ENCODE measurements around the gene IER3. TPM values are rescaled to one million over a fixed set of nuclear protein-coding genes. Genes with fewer than 3 reads are reported as not detected.

IER3 gene
- total and polyA plus RNA-seq, 9 of the 15 experiments (the other 6 are each of a cell fraction or from before 2014, with no cell fraction given), result 1.5 to 30.0 (median 11.5) TPM

DNA sequence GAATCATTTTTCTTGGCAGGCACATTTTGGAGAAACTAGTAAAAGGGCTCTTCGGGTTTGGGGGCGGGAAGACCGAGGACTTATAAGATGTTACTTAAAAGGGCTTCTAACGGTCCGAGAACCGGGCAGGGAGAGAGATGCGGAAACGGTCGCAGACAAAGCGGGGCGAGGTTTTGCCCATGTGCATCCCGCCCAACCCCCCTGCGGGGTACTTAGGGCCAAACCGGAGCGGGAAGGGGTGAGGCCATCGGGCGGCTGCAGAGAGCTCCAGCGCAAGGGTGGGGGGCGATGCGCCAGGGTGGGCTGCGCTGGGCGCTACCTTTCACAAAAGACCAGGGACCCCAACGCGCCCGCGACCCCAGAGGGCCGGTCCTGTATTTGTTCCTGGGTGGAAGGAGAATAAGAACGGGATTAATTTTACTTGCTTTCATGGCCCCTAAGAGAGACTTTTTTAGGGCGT is 23.6 kb downstream of the IER3 start (continued):
- TF ChIP-seq, protein P1, sequence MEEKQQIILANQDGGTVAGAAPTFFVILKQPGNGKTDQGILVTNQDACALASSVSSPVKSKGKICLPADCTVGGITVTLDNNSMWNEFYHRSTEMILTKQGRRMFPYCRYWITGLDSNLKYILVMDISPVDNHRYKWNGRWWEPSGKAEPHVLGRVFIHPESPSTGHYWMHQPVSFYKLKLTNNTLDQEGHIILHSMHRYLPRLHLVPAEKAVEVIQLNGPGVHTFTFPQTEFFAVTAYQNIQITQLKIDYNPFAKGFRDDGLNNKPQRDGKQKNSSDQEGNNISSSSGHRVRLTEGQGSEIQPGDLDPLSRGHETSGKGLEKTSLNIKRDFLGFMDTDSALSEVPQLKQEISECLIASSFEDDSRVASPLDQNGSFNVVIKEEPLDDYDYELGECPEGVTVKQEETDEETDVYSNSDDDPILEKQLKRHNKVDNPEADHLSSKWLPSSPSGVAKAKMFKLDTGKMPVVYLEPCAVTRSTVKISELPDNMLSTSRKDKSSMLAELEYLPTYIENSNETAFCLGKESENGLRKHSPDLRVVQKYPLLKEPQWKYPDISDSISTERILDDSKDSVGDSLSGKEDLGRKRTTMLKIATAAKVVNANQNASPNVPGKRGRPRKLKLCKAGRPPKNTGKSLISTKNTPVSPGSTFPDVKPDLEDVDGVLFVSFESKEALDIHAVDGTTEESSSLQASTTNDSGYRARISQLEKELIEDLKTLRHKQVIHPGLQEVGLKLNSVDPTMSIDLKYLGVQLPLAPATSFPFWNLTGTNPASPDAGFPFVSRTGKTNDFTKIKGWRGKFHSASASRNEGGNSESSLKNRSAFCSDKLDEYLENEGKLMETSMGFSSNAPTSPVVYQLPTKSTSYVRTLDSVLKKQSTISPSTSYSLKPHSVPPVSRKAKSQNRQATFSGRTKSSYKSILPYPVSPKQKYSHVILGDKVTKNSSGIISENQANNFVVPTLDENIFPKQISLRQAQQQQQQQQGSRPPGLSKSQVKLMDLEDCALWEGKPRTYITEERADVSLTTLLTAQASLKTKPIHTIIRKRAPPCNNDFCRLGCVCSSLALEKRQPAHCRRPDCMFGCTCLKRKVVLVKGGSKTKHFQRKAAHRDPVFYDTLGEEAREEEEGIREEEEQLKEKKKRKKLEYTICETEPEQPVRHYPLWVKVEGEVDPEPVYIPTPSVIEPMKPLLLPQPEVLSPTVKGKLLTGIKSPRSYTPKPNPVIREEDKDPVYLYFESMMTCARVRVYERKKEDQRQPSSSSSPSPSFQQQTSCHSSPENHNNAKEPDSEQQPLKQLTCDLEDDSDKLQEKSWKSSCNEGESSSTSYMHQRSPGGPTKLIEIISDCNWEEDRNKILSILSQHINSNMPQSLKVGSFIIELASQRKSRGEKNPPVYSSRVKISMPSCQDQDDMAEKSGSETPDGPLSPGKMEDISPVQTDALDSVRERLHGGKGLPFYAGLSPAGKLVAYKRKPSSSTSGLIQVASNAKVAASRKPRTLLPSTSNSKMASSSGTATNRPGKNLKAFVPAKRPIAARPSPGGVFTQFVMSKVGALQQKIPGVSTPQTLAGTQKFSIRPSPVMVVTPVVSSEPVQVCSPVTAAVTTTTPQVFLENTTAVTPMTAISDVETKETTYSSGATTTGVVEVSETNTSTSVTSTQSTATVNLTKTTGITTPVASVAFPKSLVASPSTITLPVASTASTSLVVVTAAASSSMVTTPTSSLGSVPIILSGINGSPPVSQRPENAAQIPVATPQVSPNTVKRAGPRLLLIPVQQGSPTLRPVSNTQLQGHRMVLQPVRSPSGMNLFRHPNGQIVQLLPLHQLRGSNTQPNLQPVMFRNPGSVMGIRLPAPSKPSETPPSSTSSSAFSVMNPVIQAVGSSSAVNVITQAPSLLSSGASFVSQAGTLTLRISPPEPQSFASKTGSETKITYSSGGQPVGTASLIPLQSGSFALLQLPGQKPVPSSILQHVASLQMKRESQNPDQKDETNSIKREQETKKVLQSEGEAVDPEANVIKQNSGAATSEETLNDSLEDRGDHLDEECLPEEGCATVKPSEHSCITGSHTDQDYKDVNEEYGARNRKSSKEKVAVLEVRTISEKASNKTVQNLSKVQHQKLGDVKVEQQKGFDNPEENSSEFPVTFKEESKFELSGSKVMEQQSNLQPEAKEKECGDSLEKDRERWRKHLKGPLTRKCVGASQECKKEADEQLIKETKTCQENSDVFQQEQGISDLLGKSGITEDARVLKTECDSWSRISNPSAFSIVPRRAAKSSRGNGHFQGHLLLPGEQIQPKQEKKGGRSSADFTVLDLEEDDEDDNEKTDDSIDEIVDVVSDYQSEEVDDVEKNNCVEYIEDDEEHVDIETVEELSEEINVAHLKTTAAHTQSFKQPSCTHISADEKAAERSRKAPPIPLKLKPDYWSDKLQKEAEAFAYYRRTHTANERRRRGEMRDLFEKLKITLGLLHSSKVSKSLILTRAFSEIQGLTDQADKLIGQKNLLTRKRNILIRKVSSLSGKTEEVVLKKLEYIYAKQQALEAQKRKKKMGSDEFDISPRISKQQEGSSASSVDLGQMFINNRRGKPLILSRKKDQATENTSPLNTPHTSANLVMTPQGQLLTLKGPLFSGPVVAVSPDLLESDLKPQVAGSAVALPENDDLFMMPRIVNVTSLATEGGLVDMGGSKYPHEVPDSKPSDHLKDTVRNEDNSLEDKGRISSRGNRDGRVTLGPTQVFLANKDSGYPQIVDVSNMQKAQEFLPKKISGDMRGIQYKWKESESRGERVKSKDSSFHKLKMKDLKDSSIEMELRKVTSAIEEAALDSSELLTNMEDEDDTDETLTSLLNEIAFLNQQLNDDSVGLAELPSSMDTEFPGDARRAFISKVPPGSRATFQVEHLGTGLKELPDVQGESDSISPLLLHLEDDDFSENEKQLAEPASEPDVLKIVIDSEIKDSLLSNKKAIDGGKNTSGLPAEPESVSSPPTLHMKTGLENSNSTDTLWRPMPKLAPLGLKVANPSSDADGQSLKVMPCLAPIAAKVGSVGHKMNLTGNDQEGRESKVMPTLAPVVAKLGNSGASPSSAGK (IDR thresholded peaks at IDR 0.05), result peak; percentile 26; the same call in 1 of the 2 replicates
- TF ChIP-seq ZFP36 (IDR thresholded peaks at IDR 0.05; ENCODE audit: low read depth, low read length, partially characterized antibody) (no peak), ZBTB26 (CRISPR knock-in tag; IDR thresholded peaks at IDR 0.05) (peak; percentile 79; the same call in 1 of the 2 replicates), THAP12 (CRISPR knock-in tag; IDR thresholded peaks at IDR 0.05) (0 out of 2 replicates have a peak, but pooled peaks have one; percentile 10), YBX1 (IDR thresholded peaks at IDR 0.05) (no peak), DPF2 (IDR thresholded peaks at IDR 0.05) (0 out of 2 replicates have a peak, but pooled peaks have one; percentile 8), FUS (optimal IDR thresholded peaks at IDR 0.05; ENCODE audit: low read depth, low read length) (no peak), COPS2 (conservative IDR thresholded peaks at IDR 0.05) (no peak), ZNF174 (CRISPR knock-in tag; IDR thresholded peaks at IDR 0.05) (no peak)
- TF ChIP-seq, protein P2, sequence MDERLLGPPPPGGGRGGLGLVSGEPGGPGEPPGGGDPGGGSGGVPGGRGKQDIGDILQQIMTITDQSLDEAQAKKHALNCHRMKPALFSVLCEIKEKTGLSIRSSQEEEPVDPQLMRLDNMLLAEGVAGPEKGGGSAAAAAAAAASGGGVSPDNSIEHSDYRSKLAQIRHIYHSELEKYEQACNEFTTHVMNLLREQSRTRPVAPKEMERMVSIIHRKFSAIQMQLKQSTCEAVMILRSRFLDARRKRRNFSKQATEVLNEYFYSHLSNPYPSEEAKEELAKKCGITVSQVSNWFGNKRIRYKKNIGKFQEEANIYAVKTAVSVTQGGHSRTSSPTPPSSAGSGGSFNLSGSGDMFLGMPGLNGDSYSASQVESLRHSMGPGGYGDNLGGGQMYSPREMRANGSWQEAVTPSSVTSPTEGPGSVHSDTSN (CRISPR knock-in tag; IDR thresholded peaks at IDR 0.05; ENCODE audit: low read depth), result no peak
- TF ChIP-seq, protein P2 (tag; conservative IDR thresholded peaks at IDR 0.05; ENCODE audit: low read depth), result no peak
